Naive thymus-derived CD4-positive, alpha-beta T cell (primary cell): Measurements from ENCODE around the gene PIK3R1. TPM values are rescaled to one million over a fixed set of nuclear protein-coding genes. Genes with fewer than 3 reads are reported as not detected.

Source experiments
- ATAC-seq: fragments of 150-1000 bp; cut with Tn5 transposase; 2 replicates; pipeline ENCODE4 v1.10.0; 2021; ENCODE audit warnings: mild to moderate bottlenecking, moderate library complexity
- CTCF ChIA-PET: fragments of 350-600 bp; sonication (Branson Sonifier 250); formaldehyde crosslinking; loops from one replicate; lab custom pipeline; 2021; ENCODE audit warnings: antibody characterized with exemption; lab: Charles Lee
- POLR2A ChIA-PET: fragments of 350-600 bp; sonication (Branson Sonifier 250); formaldehyde crosslinking; loops from one replicate; lab custom pipeline; 2021; ENCODE audit warnings: antibody characterized with exemption, inconsistent platforms; lab: Charles Lee
- DNase-seq, 9 donors: peaks; one replicate each; pipeline versions ENCODE4 v3.0.0 to v3.0.0-alpha.2; 2020 to 2022; ENCODE audit warnings: mixed read lengths in 1 of 9
- H3K27ac ChIP-seq: one replicate; pipeline ENCODE4 v1.7.0; 2013; ENCODE audit warnings: mild to moderate bottlenecking, low read depth, low read length, moderate library complexity
- H3K27me3 ChIP-seq, 2 donors: one replicate each; pipeline ENCODE4 v1.7.0; 2013; ENCODE audit warnings: low read length in 2 of 2, mild to moderate bottlenecking in 2 of 2, moderate library complexity in 2 of 2; ENCODE audit not compliant: control insufficient read depth in 2 of 2, insufficient read depth in 2 of 2
- H3K36me3 ChIP-seq, 3 experiments: 1 replicate in 2 of 3; 2 replicates in 1 of 3; pipeline ENCODE4 v1.7.0; 2013; ENCODE audit warnings: low read length in 3 of 3, mild to moderate bottlenecking in 3 of 3, moderate library complexity in 1 of 3; ENCODE audit not compliant: insufficient read depth in 3 of 3, control insufficient read depth in 2 of 3
- H3K4me1 ChIP-seq, 2 donors: one replicate each; pipeline ENCODE4 v1.7.0; 2013; ENCODE audit warnings: low read length in 2 of 2, mild to moderate bottlenecking in 2 of 2, moderate library complexity in 1 of 2; ENCODE audit not compliant: control insufficient read depth in 2 of 2, insufficient read depth in 2 of 2
- H3K4me3 ChIP-seq: 2 replicates; pipeline ENCODE4 v1.7.0; 2013; ENCODE audit warnings: mild to moderate bottlenecking, low read length
- H3K9me3 ChIP-seq, 3 experiments: 1 replicate in 2 of 3; 2 replicates in 1 of 3; pipeline ENCODE4 v1.7.0; 2013; ENCODE audit warnings: low read length in 3 of 3; ENCODE audit not compliant: control insufficient read depth in 2 of 3
- H3K27ac Mint-ChIP-seq, 9 donors: one replicate each; pipeline ENCODE4 v1.8.0; 2020 to 2022; ENCODE audit warnings: mixed read lengths in 9 of 9, mild to moderate bottlenecking in 8 of 9, moderate library complexity in 5 of 9, inconsistent platforms in 2 of 9
- H3K27me3 Mint-ChIP-seq, 5 donors: one replicate each; pipeline ENCODE4 v1.8.0; 2021 to 2022; ENCODE audit warnings: mixed read lengths in 5 of 5, mild to moderate bottlenecking in 1 of 5
- H3K36me3 Mint-ChIP-seq, 5 donors: one replicate each; pipeline ENCODE4 v1.8.0; 2020 to 2022; ENCODE audit warnings: mixed read lengths in 5 of 5, mild to moderate bottlenecking in 3 of 5, inconsistent platforms in 1 of 5
- H3K4me1 Mint-ChIP-seq, 7 donors: one replicate each; pipeline ENCODE4 v1.8.0; 2020 to 2022; ENCODE audit warnings: mixed read lengths in 7 of 7, mild to moderate bottlenecking in 3 of 7, inconsistent platforms in 1 of 7
- H3K4me3 Mint-ChIP-seq, 10 donors: one replicate each; pipeline ENCODE4 v1.8.0; 2020 to 2022; ENCODE audit warnings: mild to moderate bottlenecking in 10 of 10, mixed read lengths in 10 of 10, moderate library complexity in 6 of 10, inconsistent platforms in 2 of 10
- H3K9me3 Mint-ChIP-seq, 11 donors: one replicate each; pipeline ENCODE4 v1.8.0; 2020 to 2022; ENCODE audit warnings: mixed read lengths in 11 of 11, mild to moderate bottlenecking in 4 of 11, inconsistent platforms in 1 of 11, moderate library complexity in 1 of 11
- intact Hi-C, 2 donors: fragments of 100-400 bp; cut with micrococcal nuclease; formaldehyde crosslinking; loops; one replicate each; pipeline ENCODE4 v1.15.1; 2023
- polyA plus RNA-seq, 2 donors: library from polyadenylated mRNA; unstranded; fragments of 300-500 nt; fragmentation: Illumina TruSeq; gene quantifications; one replicate each; pipeline ENCODE4 v1.2.3, GENCODE V29; 2021
- total RNA-seq, 6 experiments: library from RNA in 5 of 6; stranded (reverse) in 5 of 6; gene quantifications; 1 replicate in 5 of 6; 2 replicates in 1 of 6; pipeline ENCODE4 v1.2.3 and lab custom pipeline; 2021 to 2026

The PIK3R1 gene
- total and polyA plus RNA-seq, 7 experiments from 2014 or later, result 72.0 to 207 (median 119) TPM

DNA sequence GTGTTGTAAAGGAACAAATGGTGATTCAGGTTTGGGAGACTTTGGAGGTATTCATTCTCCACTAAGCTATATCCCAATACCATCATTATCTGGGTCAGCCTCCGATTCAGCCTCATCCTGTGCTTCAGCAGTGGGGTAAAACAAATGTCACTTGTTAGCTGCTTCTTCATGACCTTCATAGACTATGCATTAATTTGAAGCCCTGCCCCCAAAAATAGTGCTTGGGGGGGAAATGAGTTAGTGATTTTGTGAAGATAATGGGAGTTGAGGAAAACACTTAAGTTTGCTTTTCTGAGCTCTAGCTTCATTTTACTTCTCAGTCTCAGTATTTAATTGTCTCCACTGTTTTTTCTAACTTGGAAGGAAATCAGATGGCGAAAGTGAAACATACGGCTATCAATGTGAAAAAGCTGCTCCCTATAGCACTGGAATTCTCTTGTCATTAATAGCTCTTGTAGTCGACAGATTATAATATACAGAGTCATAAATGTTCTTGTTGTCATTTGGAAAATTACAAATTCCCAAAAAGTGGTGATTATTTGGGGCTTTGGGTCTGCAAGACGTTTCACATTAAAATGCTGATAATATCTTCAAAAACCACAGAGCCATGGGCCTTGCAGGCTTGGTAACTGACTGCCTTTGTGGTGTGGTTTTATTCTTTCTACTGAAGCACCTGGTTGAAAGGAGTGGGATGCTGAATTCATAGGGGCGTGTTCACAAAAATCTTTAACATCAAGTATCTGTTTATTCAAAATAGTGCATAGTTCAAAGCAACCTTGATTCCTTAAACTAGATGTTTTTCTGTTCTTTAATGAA, 40.0 kb downstream of the PIK3R1 start:
- peak overlapping the region; percentile 59 for H3K27ac ChIP-seq
- Mint-ChIP-seq H3K4me3 (peak overlapping the region; percentile 61 to 84 (median 76)), H3K9me3 (no peaks in the 10 kb centered on the region), H3K27ac (peak overlapping the region; percentile 58 to 95 (median 90)), H3K27me3 (no peaks in the 10 kb centered on the region), H3K4me1 (peaks cover 71 to 99% (median 96%) of the 10 kb centered on the region in 7 donors), H3K36me3 (peaks cover 0 to 13% (median 3%) of the 10 kb centered on the region in 5 donors)
- DNase-seq (peak in 7 of 9 donors; percentile 44 to 71 (median 57)), ATAC-seq (peak; percentile 81)
- H3K4me3 ChIP-seq, result peak overlapping the region; percentile 40
- intact Hi-C loops, result loop anchor here (1.0 to 10.0 kb wide), 6 partner anchors 15 to 1251 kb away; partner anchors contain the start of gene PIK3R1 (in 1 of the 2)
- POLR2A ChIA-PET, result interaction anchor here (1.0 to 6.8 kb wide), 10 partner anchors 9 to 905 kb away, joined by 3 to 39 read pairs (median 4); partner anchors contain the start of gene PIK3R1
- H3K4me1 ChIP-seq, result peaks cover 85 to 87% of the 10 kb centered on the region in 2 donors
- CTCF ChIA-PET, result interaction anchor here (0.6 to 3.0 kb wide), 9 partner anchors 9 to 1009 kb away, joined by 3 to 13 read pairs (median 5); no protein-coding TSS in a partner anchor
- no peaks in the 10 kb centered on the region for H3K27me3 ChIP-seq
- no peaks in the 10 kb centered on the region for H3K9me3 ChIP-seq
- H3K36me3 ChIP-seq, result no peaks in the 10 kb centered on the region

DNA sequence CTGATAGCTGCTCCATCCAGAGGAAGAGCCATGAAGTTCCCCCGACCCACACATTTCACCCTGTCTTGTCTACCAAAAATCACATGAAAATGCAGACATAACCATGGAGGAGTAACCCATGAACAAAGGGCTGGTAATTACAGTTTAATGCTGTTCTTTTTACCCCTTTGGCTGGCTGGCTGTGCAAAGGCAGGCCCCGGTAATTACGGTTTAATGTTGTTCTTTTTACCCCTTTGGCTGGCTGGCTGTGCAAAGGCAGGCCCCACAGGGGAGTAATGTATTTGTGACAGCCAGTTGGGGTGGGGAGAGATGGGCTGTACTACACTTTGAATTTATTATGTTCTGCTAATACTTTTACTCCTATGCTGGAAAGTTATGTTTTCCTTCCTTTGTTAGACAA, 41.7 kb downstream of the PIK3R1 start:
- ATAC-seq (no peak), DNase-seq (no peak)
- Histone ChIP-seq H3K4me1 (peaks cover 76 to 88% of the 10 kb centered on the region in 2 donors), H3K36me3 (no peaks in the 10 kb centered on the region), H3K9me3 (no peaks in the 10 kb centered on the region), H3K27ac (peak overlapping the region; percentile 59), H3K4me3 (no peak overlapping the region), H3K27me3 (no peaks in the 10 kb centered on the region)
- POLR2A ChIA-PET, result interaction anchor here (0.5 to 6.8 kb wide), 6 partner anchors 12 to 1095 kb away, joined by 3 to 39 read pairs (median 6); partner anchors contain the start of gene PIK3R1
- CTCF ChIA-PET, result interaction anchor here (0.6 to 2.1 kb wide), 7 partner anchors 12 to 1951 kb away, joined by 3 to 7 read pairs (median 3); no protein-coding TSS in a partner anchor
- Mint-ChIP-seq H3K27ac (peak overlapping the region in 8 of 9 donors; percentile 90 to 95 (median 93)), H3K27me3 (no peaks in the 10 kb centered on the region), H3K9me3 (no peaks in the 10 kb centered on the region), H3K36me3 (peaks cover 0 to 15% (median 8%) of the 10 kb centered on the region in 5 donors), H3K4me1 (peaks cover 64 to 99% (median 97%) of the 10 kb centered on the region in 7 donors), H3K4me3 (peak overlapping the region in 9 of 10 donors; percentile 39 to 82 (median 74))
- intact Hi-C loops, result loop anchor here (10.0 kb wide), 3 partner anchors 542 to 1252 kb away; no protein-coding TSS in a partner anchor

DNA sequence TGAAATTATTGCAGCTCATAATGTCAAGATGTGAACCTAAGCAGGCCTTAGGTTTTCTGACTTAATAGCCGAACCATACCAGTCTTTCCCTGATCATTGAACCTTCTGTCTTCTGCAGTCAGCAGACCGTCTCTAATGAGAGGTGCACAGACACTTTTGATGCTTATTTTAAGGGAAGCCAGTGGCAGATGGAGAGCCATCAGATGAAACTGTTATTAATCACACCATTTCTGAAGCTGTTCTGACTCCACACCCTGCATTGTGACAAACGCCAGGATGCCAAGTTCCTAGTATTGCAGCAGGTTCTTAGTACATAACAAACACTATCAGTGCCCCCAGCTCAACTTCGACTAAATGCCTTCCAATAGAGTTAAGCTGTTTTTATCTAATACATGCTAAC, 43.0 kb downstream of the PIK3R1 start:
- Histone ChIP-seq H3K4me3 (no peak overlapping the region), H3K27me3 (no peaks in the 10 kb centered on the region), H3K36me3 (no peaks in the 10 kb centered on the region), H3K27ac (peak overlapping the region; percentile 59), H3K4me1 (peaks cover 69 to 78% of the 10 kb centered on the region in 2 donors), H3K9me3 (no peaks in the 10 kb centered on the region)
- peaks cover 0 to 15% (median 8%) of the 10 kb centered on the region in 5 donors for H3K36me3 Mint-ChIP-seq
- peaks cover 54 to 91% (median 90%) of the 10 kb centered on the region in 7 donors for H3K4me1 Mint-ChIP-seq
- H3K9me3 Mint-ChIP-seq, result no peaks in the 10 kb centered on the region
- no peaks in the 10 kb centered on the region for H3K27me3 Mint-ChIP-seq
- no peak for DNase-seq
- H3K27ac Mint-ChIP-seq, result peak overlapping the region in 8 of 9 donors; percentile 90 to 95 (median 93)
- ATAC-seq, result no peak
- peak overlapping the region in 8 of 10 donors; percentile 17 to 82 (median 50) for H3K4me3 Mint-ChIP-seq
- POLR2A ChIA-PET, result interaction anchor here (0.6 to 6.8 kb wide), 7 partner anchors 10 to 45 kb away, joined by 3 to 39 read pairs (median 7); partner anchors contain the start of gene PIK3R1
- CTCF ChIA-PET, result interaction anchor here (0.5 to 2.1 kb wide), 6 partner anchors 8 to 1012 kb away, joined by 3 to 7 read pairs (median 3); no protein-coding TSS in a partner anchor
- intact Hi-C loops, result loop anchor here (1.0 to 10.0 kb wide), 5 partner anchors 9 to 1254 kb away; no protein-coding TSS in a partner anchor

DNA sequence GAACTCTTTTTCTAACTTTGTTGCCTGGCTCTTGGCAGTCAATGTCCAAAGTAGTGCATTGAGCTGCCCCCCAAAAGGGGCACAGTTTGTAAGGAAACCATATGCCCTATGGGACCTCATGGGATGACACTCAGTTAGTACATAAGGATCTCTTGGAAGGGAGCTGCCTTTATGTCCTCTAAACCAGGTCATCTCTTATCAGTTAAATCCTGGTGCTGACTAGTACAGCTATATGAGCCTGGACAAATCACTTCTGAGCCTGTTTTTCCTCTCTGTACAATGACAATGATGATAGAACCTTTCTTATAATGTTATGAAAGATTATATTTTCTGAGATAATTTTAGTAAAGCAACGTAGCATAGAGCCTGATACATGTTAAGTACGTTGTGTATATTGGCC, 44.1 kb downstream of the PIK3R1 start:
- no peak for ATAC-seq
- no peaks in the 10 kb centered on the region for H3K27me3 Mint-ChIP-seq
- intact Hi-C loops, result loop anchor here (10.0 kb wide), 3 partner anchors 545 to 1255 kb away; no protein-coding TSS in a partner anchor
- H3K4me3 Mint-ChIP-seq, result peak overlapping the region in 3 of 10 donors; percentile 14 to 76 (median 71)
- ChIA-PET CTCF (interaction anchor here (0.6 to 2.0 kb wide), 7 partner anchors 8 to 1013 kb away, joined by 3 to 7 read pairs (median 3); no protein-coding TSS in a partner anchor), POLR2A (interaction anchor here (0.6 to 2.4 kb wide), 5 partner anchors 10 to 612 kb away, joined by 3 to 12 read pairs (median 5); no protein-coding TSS in a partner anchor)
- no peaks in the 10 kb centered on the region for H3K9me3 Mint-ChIP-seq
- H3K9me3 ChIP-seq, result no peaks in the 10 kb centered on the region
- DNase-seq, result no peak
- peaks cover 0 to 15% (median 8%) of the 10 kb centered on the region in 5 donors for H3K36me3 Mint-ChIP-seq
- peak overlapping the region; percentile 15 for H3K27ac ChIP-seq
- no peak overlapping the region for H3K4me3 ChIP-seq
- no peaks in the 10 kb centered on the region for H3K27me3 ChIP-seq
- H3K4me1 Mint-ChIP-seq, result peaks cover 53 to 91% (median 90%) of the 10 kb centered on the region in 7 donors
- H3K36me3 ChIP-seq, result no peaks in the 10 kb centered on the region
- peak overlapping the region in 8 of 9 donors; percentile 23 to 95 (median 90) for H3K27ac Mint-ChIP-seq
- H3K4me1 ChIP-seq, result peaks cover 67 to 81% of the 10 kb centered on the region in 2 donors

DNA sequence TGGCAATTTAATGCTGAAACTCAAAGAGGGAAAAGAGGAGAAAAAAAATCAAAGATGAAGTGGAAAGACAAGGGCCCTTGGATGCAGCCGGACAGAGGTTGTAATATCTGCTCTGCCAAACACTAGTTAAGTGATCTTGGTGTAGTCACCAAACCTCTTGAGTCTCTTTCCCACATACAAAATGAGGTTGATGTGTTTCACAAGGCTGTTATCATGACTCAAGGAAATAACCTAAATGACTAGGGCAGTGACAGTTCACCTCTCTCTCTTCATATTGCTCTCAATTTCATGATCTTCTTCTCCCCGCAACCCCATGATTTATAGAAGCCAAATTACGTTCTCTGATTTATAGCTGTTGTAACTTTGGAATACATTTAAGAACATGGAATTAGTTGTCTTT, 44.9 kb downstream of the PIK3R1 start:
- peaks cover 53 to 91% (median 90%) of the 10 kb centered on the region in 7 donors for H3K4me1 Mint-ChIP-seq
- CTCF ChIA-PET, result interaction anchor here (1.2 kb wide), 2 partner anchors 11 to 1014 kb away, joined by 3 read pairs; no protein-coding TSS in a partner anchor
- H3K9me3 Mint-ChIP-seq, result no peaks in the 10 kb centered on the region
- intact Hi-C loops, result no loop called here
- ATAC-seq (no peak), DNase-seq (no peak)
- peak overlapping the region in 3 of 10 donors; percentile 16 to 76 (median 19) for H3K4me3 Mint-ChIP-seq
- H3K4me1 ChIP-seq, result peaks cover 64 to 81% of the 10 kb centered on the region in 2 donors
- no peak overlapping the region for H3K27ac ChIP-seq
- H3K9me3 ChIP-seq, result no peaks in the 10 kb centered on the region
- peaks cover 0 to 15% (median 8%) of the 10 kb centered on the region in 5 donors for H3K36me3 Mint-ChIP-seq
- H3K27ac Mint-ChIP-seq, result peak overlapping the region in 8 of 9 donors; percentile 23 to 95 (median 76)
- no peaks in the 10 kb centered on the region for H3K27me3 ChIP-seq
- no peaks in the 10 kb centered on the region for H3K36me3 ChIP-seq
- POLR2A ChIA-PET, result interaction anchor here (1.5 to 2.4 kb wide), 2 partner anchors 10 kb away, joined by 5 to 11 read pairs; no protein-coding TSS in a partner anchor
- no peak overlapping the region for H3K4me3 ChIP-seq
- no peaks in the 10 kb centered on the region for H3K27me3 Mint-ChIP-seq

DNA sequence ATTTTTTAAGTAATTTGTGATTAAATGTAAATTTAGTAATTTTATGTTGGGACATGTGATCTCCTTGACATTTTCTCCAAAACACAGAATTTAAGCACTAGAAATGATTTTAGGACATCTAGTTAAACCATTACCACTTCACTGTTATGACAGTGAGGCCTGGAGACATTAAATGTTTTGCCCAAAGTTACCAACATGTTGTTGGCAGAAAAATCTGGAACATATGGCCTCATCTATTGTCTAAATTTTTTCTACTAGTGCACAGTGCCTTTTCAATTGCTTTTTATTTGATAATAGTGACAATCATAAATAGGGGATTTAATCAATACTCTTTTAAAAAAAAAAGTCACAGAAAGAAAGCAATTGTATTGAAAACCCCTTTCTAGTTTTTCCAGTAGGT, 45.6 kb downstream of the PIK3R1 start:
- Histone ChIP-seq H3K9me3 (no peaks in the 10 kb centered on the region), H3K36me3 (no peaks in the 10 kb centered on the region), H3K4me3 (no peak overlapping the region), H3K27me3 (no peaks in the 10 kb centered on the region), H3K27ac (no peak overlapping the region), H3K4me1 (peaks cover 66 to 85% of the 10 kb centered on the region in 2 donors)
- ATAC-seq, result no peak
- no peaks in the 10 kb centered on the region for H3K9me3 Mint-ChIP-seq
- ChIA-PET CTCF (interaction anchor here (0.7 to 1.2 kb wide), 3 partner anchors 8 to 1015 kb away, joined by 3 to 4 read pairs (median 3); no protein-coding TSS in a partner anchor), POLR2A (interaction anchor here (2.4 kb wide), 1 partner anchor 11 kb away, joined by 5 read pairs; no protein-coding TSS in a partner anchor)
- H3K27me3 Mint-ChIP-seq, result no peaks in the 10 kb centered on the region
- DNase-seq, result no peak
- intact Hi-C loops, result no loop called here
- H3K4me1 Mint-ChIP-seq, result peaks cover 56 to 92% (median 92%) of the 10 kb centered on the region in 7 donors
- H3K27ac Mint-ChIP-seq, result peak overlapping the region in 5 of 9 donors; percentile 45 to 90 (median 77)
- peak overlapping the region in 2 of 10 donors; percentile 16 to 24 for H3K4me3 Mint-ChIP-seq
- H3K36me3 Mint-ChIP-seq, result peaks cover 0 to 15% (median 8%) of the 10 kb centered on the region in 5 donors
